ENCODE data around the gene MACO1. TPM values are rescaled to one million over a fixed set of nuclear protein-coding genes. Genes with fewer than 3 reads are reported as not detected.

MACO1 gene
- total RNA-seq, 4 donors from 2014 or later = 13.0 to 19.7 (median 16.3) TPM

- TF ChIP-seq CTCF (IDR thresholded peaks at IDR 0.05; ENCODE audit: low read depth) = no peak
These were observed 25.8 kb downstream of the MACO1 start for GRCh38 chr1:25456502-25456901.

- no peak for TF ChIP-seq CTCF (IDR thresholded peaks at IDR 0.05; ENCODE audit: low read depth)
These were observed 28.0 kb downstream of the MACO1 start for GRCh38 chr1:25458541-25459298.

- TF ChIP-seq CTCF (IDR thresholded peaks at IDR 0.05; ENCODE audit: low read depth) = no peak
These were observed 29.3 kb downstream of the MACO1 start for GRCh38 chr1:25460020-25460419.

GRCh38 chr1:25461849-25462248 is 31.2 kb downstream of the MACO1 start:
- no peak for TF ChIP-seq CTCF (IDR thresholded peaks at IDR 0.05; ENCODE audit: low read depth)

- TF ChIP-seq CTCF (IDR thresholded peaks at IDR 0.05; ENCODE audit: low read depth) = no peak
These were observed 32.0 kb downstream of the MACO1 start for GRCh38 chr1:25462732-25463131.

- no peak for TF ChIP-seq CTCF (IDR thresholded peaks at IDR 0.05; ENCODE audit: low read depth)
These were observed 36.5 kb downstream of the MACO1 start for GRCh38 chr1:25467193-25467592.

GRCh38 chr1:25467616-25468015 is 36.9 kb downstream of the MACO1 start:
- no peak for TF ChIP-seq CTCF (IDR thresholded peaks at IDR 0.05; ENCODE audit: low read depth)

Data from subcutaneous adipose tissue (tissue), 4 donors.